Spinal cord (tissue), 10 donors: ENCODE measurements around the gene ANKRD33B. TPM values are rescaled to one million over a fixed set of nuclear protein-coding genes. Genes with fewer than 3 reads are reported as not detected.

Experiments
- DNase-seq, 6 donors: peaks; one replicate each; pipeline versions ENCODE4 v3.0.0 to v3.0.0-alpha.2; 2013 to 2015; ENCODE audit warnings: low spot score in 6 of 6, low read depth in 4 of 6
- H3K27ac ChIP-seq: one replicate; pipeline ENCODE4 v1.5.1; 2013; ENCODE audit warnings: low read depth, low read length, control low read depth
- H3K27me3 ChIP-seq: one replicate; pipeline ENCODE4 v1.6.1; 2013; ENCODE audit warnings: low read length; ENCODE audit not compliant: control insufficient read depth, insufficient read depth
- H3K36me3 ChIP-seq: one replicate; pipeline ENCODE4 v1.6.1; 2013; ENCODE audit warnings: low read length; ENCODE audit not compliant: control insufficient read depth, insufficient read depth
- H3K4me1 ChIP-seq: one replicate; pipeline ENCODE4 v1.6.1; 2013; ENCODE audit warnings: low read length; ENCODE audit not compliant: control insufficient read depth, insufficient read depth
- H3K4me3 ChIP-seq: one replicate; pipeline ENCODE4 v1.5.1; 2013; ENCODE audit warnings: low read depth, low read length, control low read depth
- H3K9me3 ChIP-seq: one replicate; pipeline ENCODE4 v1.6.1; 2013; ENCODE audit warnings: low read length; ENCODE audit not compliant: control insufficient read depth, insufficient read depth
- WGBS: methylation state at CpG from one replicate; pipeline ENCODE4 v1.1.5; 2013; ENCODE audit warnings: missing lambda C conversion rate; ENCODE audit not compliant: insufficient coverage; 5-methylcytosine and 5-hydroxymethylcytosine counted together
- polyA plus RNA-seq, 2 donors: library from polyadenylated mRNA; unstranded; fragments of 120-200 nt; gene quantifications; one replicate each; pipeline ENCODE4 v1.2.1, GENCODE V29; 2013; ENCODE audit not compliant: insufficient read length in 2 of 2
- total RNA-seq, 2 donors: library from RNA; depleted of rRNA in 1 of 2; stranded (reverse); fragments of 120-200 nt in 1 of 2; fragments of >200 nt in 1 of 2; gene quantifications; one replicate each; pipeline versions ENCODE4 v1.2.3 to v1.2.4, GENCODE V29; 2013 to 2014
- donor health status: healthy.

ANKRD33B gene
- total and polyA plus RNA-seq, 4 donors: 0.93 to 8.1 (median 3.0) TPM

DNA sequence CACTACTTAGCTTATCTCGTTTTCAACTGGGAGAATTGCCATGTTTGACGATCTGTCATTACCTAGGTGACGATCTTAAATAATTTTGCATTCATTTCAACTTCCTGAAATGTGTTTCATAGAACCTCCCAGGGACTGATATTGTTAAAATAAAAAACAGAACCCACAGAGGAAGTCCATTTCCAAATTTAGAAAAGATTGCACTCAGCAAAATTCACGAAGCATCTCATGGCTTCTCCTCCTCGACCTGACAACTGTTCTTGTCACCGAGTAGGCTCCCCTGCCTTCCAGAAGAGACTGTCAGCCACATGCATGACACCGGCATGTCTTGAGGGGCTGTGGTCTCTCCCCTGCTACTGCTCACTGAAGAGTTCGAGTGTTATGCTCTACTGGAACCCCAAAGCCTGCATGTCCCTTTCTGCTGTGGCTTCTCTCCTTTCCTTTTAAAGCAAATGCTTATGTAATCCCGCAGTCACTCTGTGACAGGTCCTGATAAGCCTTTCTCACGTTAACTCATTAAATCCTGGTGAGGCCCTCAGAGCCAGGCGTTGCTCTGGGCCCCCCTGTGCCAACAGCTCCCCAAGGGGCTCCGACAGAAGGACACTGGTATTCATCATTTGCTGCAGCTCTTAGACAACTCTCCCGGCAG is 26.8 kb upstream of the ANKRD33B start:
- H3K4me3 ChIP-seq: no peak overlapping the region
- no peaks in the 10 kb centered on the region for H3K9me3 ChIP-seq
- 34% methylated on average over 11 of the region's 13 CpGs for WGBS
- DNase-seq: no peak
- no peak overlapping the region for H3K27ac ChIP-seq
- no peaks in the 10 kb centered on the region for H3K27me3 ChIP-seq
- H3K4me1 ChIP-seq: peaks cover 17% of the 10 kb centered on the region
- H3K36me3 ChIP-seq: no peaks in the 10 kb centered on the region

DNA sequence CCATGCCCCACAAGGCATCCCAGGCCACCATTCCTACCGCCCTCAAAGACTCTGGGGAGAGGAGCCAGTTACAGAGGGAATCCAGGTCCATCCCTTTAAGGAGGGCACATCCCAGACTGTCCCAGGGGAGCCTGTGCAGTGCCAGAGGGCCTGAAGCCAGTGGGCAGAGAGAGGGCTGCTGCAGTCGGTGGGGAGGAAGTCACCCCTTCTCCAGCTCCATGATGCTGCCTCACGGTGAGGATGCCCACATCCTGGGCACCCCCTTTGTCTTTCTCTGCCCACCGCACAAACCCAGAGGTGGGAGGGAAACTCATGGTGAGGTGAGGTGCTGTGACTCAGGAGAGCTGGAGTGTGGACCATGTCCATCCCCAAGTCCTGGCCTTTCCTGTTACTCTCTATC is 26.2 kb upstream of the ANKRD33B start:
- Histone ChIP-seq H3K4me3 (no peak overlapping the region), H3K27ac (no peak overlapping the region), H3K9me3 (no peaks in the 10 kb centered on the region), H3K4me1 (peaks cover 17% of the 10 kb centered on the region), H3K27me3 (no peaks in the 10 kb centered on the region), H3K36me3 (no peaks in the 10 kb centered on the region)
- no CpG with 5 or more reads among the region's 4 CpGs for WGBS
- no peak for DNase-seq

DNA sequence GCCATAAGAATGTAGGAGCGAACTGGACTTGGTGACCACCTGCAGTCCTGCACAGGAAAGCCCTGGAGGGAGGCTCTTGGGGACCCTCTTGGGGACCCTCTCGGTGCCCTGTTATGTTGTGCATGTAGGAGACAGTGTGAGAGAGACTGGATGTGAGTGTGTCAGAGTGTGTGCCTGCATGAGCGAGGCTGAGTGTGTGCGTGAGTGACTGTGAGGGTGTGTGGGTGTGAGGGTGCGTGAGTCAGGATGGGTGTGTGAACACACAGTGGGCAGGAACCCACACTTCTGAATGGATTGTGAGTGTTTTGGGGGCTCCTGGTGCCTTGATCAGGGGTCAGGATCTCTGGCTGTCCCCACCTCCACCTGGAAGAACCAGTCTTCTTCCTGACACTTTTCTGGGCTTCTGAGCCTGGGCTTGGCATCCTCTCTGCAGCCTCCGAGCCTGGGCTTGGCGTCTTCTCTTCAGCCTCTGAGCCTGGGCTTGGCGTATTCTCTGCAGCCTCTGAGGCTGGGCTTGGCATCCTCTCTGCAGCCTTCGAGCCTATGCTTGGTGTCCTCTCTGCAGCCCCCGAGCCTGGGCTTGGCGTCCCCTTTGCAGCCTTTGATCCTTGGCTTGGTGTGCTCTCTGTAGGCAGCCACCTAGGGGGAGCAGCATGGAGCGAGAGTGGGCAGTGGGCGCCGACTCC is 25.6 kb upstream of the ANKRD33B start:
- Histone ChIP-seq H3K36me3 (no peaks in the 10 kb centered on the region), H3K9me3 (no peaks in the 10 kb centered on the region), H3K27me3 (no peaks in the 10 kb centered on the region), H3K27ac (no peak overlapping the region), H3K4me3 (no peak overlapping the region), H3K4me1 (peaks cover 11% of the 10 kb centered on the region)
- WGBS: 78% methylated on average over 13 of the region's 14 CpGs
- no peak for DNase-seq

DNA sequence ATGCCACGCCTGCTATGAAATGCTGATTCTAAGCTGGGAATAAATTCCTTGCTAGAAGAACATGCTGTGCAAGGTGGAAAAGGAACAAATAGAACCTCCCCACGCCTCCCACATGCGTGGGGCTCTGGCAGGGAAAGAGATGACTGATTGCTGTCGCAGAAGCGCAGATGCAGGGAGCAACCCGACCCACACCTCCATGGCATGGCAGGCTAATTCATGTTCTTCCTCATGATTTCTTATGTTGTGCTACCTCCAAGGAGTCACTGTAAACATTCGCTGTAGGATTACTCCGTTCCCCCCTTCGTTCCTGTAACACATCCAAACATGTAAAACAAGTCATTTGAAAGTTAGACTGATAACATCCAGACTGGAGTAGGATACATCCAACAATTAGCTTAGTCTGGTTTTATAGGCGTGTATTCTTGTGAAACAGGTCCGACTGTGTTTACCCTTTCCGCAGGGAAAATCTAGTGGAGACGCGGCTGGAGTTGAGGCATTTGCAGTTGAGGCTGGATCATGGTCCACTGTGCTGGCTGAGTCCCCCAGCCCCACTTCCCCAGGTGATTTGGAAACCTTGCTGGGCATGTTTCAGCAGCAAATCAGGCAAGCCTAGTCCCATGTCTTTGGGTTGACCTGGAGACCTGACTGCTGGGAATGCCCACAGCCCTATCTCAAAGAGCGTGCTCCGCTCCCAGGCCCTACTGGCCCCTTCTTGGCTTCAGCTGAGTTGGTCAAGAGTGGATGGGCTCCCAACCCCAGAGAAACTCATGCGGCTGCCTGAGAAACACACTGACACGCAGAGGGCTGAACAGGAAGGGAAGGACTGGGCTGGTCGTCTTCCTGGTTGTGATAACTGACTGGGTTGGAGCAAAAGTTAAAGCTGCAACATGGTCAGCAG is 24.8 kb upstream of the ANKRD33B start:
- WGBS: 92% methylated on average over 16 of the region's 19 CpGs
- no peak overlapping the region for H3K27ac ChIP-seq
- H3K4me1 ChIP-seq: peaks cover 5% of the 10 kb centered on the region
- DNase-seq: no peak
- no peaks in the 10 kb centered on the region for H3K36me3 ChIP-seq
- H3K4me3 ChIP-seq: no peak overlapping the region
- no peaks in the 10 kb centered on the region for H3K27me3 ChIP-seq
- no peaks in the 10 kb centered on the region for H3K9me3 ChIP-seq

DNA sequence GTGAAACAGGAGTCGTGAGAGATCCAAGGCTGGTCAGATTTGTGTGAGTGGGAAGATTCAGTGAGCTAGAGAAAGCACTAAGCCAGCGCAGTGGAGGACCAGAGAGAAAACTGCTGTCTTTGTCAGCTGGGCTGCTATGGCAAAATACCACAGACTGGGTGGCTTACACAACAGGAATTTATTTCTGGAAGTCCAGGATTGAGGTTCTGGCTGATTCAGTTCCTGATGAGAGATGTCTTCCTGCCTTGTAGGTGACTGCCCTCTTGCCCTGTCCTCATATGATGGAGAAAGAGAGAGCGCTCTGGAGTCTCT is 24.2 kb upstream of the ANKRD33B start:
- H3K27ac ChIP-seq: no peak overlapping the region
- no peaks in the 10 kb centered on the region for H3K9me3 ChIP-seq
- H3K27me3 ChIP-seq: no peaks in the 10 kb centered on the region
- H3K36me3 ChIP-seq: no peaks in the 10 kb centered on the region
- H3K4me1 ChIP-seq: peaks cover 5% of the 10 kb centered on the region
- WGBS: 87% methylated on average over 2 of the region's 3 CpGs
- no peak for DNase-seq
- no peak overlapping the region for H3K4me3 ChIP-seq

DNA sequence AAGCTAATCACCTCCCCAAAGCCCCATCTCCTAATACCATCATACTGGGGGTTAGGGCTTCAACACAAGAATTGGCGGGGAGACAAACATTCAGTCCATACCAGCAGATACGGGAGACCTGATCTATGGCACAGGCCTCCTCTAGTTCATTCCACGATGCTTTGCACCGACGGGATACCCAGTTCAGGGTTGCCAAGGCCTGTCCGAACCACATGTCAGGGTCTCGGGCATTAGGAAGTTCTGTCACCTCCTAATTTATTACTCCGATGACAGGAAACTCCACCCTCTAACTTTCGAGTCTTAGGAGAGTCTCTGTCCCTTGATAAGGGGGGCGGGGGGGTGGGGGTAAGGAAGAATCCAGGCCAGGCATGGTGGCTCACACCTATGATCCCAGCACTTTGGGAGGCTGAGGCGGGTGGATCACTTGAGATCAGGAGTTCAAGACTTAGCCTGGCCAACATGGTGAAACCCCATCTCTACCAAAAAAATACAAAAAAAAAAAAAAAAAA is 23.8 kb upstream of the ANKRD33B start:
- H3K27ac ChIP-seq: no peak overlapping the region
- H3K9me3 ChIP-seq: no peaks in the 10 kb centered on the region
- WGBS: 93% methylated on average over 6 of the region's 11 CpGs
- H3K36me3 ChIP-seq: no peaks in the 10 kb centered on the region
- H3K4me1 ChIP-seq: peaks cover 4% of the 10 kb centered on the region
- no peak overlapping the region for H3K4me3 ChIP-seq
- DNase-seq: no peak
- H3K27me3 ChIP-seq: no peaks in the 10 kb centered on the region

DNA sequence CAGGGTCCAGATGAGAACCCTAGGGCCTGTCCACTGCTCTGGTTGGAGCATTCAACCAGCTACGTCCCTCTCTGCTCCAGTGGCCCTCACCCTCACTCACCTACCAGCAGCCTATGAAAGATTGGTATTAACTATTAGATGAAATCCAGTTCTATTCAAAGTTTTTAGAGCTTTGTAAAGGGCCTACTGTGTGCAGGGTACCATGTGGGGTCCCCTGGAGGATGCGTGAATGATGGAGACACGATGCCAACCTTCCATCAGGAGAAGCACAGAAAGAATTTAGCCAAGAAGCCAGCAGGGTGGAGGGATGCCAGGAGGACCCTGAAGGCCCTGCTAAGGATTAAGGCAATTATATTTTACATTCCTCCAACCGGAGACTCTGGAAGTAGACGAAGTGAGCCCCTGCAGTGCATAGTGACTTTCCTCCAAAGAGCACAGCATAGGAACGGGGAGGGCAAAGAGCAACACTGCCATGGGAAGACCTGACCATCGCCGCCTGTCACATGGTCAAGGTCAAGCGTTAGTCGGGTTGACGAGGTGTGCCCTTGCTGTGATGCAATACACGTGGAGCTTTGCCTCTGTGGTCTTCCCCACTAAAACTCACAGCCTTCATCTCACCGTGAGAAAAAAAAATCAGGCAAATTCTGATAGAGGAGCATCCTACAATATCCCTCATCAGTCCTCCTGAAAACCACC is 22.8 kb upstream of the ANKRD33B start:
- no peak for DNase-seq
- Histone ChIP-seq H3K36me3 (no peaks in the 10 kb centered on the region), H3K4me1 (no peaks in the 10 kb centered on the region), H3K27ac (no peak overlapping the region), H3K9me3 (no peaks in the 10 kb centered on the region), H3K4me3 (no peak overlapping the region), H3K27me3 (no peaks in the 10 kb centered on the region)
- WGBS: 84% methylated on average over 11 of the region's 13 CpGs

DNA sequence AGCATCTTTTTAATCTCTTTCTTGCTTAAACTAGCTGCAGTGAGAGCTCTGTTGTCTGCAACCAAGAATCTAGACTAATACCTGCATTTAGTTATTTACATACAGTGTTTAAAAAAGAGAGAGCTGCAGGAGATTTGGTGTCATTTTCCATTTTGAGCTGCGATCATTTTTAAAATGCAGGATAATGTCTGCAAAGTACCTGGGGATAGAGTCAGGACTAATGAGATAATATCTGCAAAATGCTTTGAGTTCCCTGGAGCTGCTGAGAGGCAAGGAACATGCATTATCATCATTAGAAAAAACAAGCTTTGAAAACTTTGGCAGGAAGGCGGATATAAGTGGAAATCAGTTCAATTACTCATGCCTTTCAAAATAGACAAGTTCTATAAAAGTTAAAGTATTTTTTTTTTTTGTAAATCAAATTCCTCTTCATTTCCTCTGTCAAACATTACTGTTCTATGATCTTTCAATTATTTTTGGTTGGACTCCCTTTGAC is 21.8 kb upstream of the ANKRD33B start:
- WGBS: no CpG with 5 or more reads among the region's 2 CpGs

DNA sequence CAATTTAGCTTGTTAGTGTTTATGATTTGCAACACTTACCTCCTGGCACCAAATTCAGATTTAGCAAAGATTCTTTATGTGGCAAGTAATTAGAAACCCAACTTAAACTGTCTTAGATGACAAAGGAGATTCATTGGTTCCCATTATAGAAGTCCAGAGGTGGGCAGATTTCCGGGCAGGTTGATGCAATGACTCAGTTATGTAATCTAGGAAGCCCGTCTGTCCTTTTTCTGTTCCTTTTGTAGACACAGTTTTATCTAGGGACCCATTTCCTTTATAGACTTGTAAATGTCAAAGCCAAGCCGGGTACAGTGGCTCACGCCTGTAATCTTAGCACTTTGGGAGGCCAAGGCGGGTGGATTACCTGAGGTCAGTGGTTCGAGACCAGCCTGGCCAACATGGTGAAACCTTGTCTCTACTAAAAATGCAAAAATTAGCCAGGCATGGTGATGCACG is 20.3 kb upstream of the ANKRD33B start:
- H3K27me3 ChIP-seq: no peaks in the 10 kb centered on the region
- 88% methylated on average over 7 of the region's 7 CpGs for WGBS
- no peaks in the 10 kb centered on the region for H3K9me3 ChIP-seq
- DNase-seq: no peak
- no peaks in the 10 kb centered on the region for H3K36me3 ChIP-seq
- no peaks in the 10 kb centered on the region for H3K4me1 ChIP-seq
- H3K27ac ChIP-seq: no peak overlapping the region
- H3K4me3 ChIP-seq: no peak overlapping the region

More for the DNA sequence above, 21.8 kb upstream of the ANKRD33B start:
- Histone ChIP-seq H3K36me3 (no peaks in the 10 kb centered on the region), H3K4me3 (no peak overlapping the region), H3K9me3 (no peaks in the 10 kb centered on the region), H3K4me1 (no peaks in the 10 kb centered on the region), H3K27ac (no peak overlapping the region), H3K27me3 (no peaks in the 10 kb centered on the region)
- peak in 1 of 6 donors; percentile 24 for DNase-seq
